Nephron (organoid): ENCODE results near the gene PDIA6.

ENCODE experiments used
- H3K27ac Mint-ChIP-seq, 3 experiments: 2 replicates each; pipeline ENCODE4 v1.8.0; 2020; ENCODE audit warnings: mixed read lengths in 3 of 3, mild to moderate bottlenecking in 2 of 3, moderate library complexity in 1 of 3
- H3K27me3 Mint-ChIP-seq: 2 replicates; pipeline ENCODE4 v1.8.0; 2021; ENCODE audit warnings: low read depth, mild to moderate bottlenecking, moderate library complexity, mixed read lengths
- H3K36me3 Mint-ChIP-seq: 2 replicates; pipeline ENCODE4 v1.8.0; 2020; ENCODE audit warnings: low read depth, mixed read lengths
- H3K4me1 Mint-ChIP-seq: 2 replicates; pipeline ENCODE4 v1.8.0; 2020; ENCODE audit warnings: mixed read lengths
- H3K4me3 Mint-ChIP-seq, 3 experiments: 2 replicates each; pipeline ENCODE4 v1.8.0; 2020; ENCODE audit warnings: mild to moderate bottlenecking in 3 of 3, mixed read lengths in 3 of 3, moderate library complexity in 2 of 3
- H3K9me3 Mint-ChIP-seq: 2 replicates; pipeline ENCODE4 v1.8.0; 2020; ENCODE audit warnings: mixed read lengths
- TF ChIP-seq, protein P1 (sequence below), 3 experiments: fragments of 200-600 bp; sonication (generic); IDR thresholded peaks; one replicate each; pipeline ENCODE4 v1.5.0; 2021; ENCODE audit warnings: antibody characterized with exemption in 3 of 3; ENCODE audit not compliant: unreplicated experiment in 3 of 3

The PDIA6 gene

GRCh38 chr2:10830641-10831399, 18.2 kb upstream of the PDIA6 start:
- no peak overlapping the region for H3K4me3 Mint-ChIP-seq
- H3K4me1 Mint-ChIP-seq: peaks cover 5% of the 10 kb centered on the region
- H3K36me3 Mint-ChIP-seq: no peaks in the 10 kb centered on the region
- TF ChIP-seq, protein P1, sequence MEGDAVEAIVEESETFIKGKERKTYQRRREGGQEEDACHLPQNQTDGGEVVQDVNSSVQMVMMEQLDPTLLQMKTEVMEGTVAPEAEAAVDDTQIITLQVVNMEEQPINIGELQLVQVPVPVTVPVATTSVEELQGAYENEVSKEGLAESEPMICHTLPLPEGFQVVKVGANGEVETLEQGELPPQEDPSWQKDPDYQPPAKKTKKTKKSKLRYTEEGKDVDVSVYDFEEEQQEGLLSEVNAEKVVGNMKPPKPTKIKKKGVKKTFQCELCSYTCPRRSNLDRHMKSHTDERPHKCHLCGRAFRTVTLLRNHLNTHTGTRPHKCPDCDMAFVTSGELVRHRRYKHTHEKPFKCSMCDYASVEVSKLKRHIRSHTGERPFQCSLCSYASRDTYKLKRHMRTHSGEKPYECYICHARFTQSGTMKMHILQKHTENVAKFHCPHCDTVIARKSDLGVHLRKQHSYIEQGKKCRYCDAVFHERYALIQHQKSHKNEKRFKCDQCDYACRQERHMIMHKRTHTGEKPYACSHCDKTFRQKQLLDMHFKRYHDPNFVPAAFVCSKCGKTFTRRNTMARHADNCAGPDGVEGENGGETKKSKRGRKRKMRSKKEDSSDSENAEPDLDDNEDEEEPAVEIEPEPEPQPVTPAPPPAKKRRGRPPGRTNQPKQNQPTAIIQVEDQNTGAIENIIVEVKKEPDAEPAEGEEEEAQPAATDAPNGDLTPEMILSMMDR (IDR thresholded peaks at IDR 0.05; ENCODE audit: unreplicated experiment in 3 of 3): no peak
- H3K27me3 Mint-ChIP-seq: peaks cover 27% of the 10 kb centered on the region
- no peak overlapping the region for H3K27ac Mint-ChIP-seq
- peaks cover 2% of the 10 kb centered on the region for H3K9me3 Mint-ChIP-seq

DNA sequence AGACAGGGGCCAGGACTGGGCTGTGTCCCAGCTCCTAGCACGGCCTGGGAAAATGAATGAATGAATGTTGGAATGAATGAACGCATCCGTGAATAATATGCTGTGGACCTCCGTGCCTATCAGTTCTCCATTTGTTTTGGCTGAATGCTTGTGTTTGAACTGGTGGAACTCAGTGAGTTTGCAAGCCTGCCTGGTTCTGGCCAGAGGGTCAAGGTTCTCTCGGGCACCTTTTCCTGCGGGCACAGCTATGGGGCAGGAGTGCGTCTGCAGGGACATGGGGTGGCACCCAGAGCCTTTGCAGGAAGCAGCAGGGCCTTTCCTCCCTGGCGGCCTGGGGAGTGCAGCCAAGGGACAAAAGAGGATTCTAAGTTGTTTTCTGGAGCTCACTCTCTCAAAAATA, 17.6 kb upstream of the PDIA6 start:
- Mint-ChIP-seq H3K27me3 (peaks cover 27% of the 10 kb centered on the region), H3K4me1 (peaks cover 5% of the 10 kb centered on the region), H3K4me3 (no peak overlapping the region), H3K9me3 (peaks cover 5% of the 10 kb centered on the region), H3K36me3 (no peaks in the 10 kb centered on the region), H3K27ac (no peak overlapping the region)
- TF ChIP-seq, protein P1 (IDR thresholded peaks at IDR 0.05; ENCODE audit: unreplicated experiment in 3 of 3): no peak

DNA sequence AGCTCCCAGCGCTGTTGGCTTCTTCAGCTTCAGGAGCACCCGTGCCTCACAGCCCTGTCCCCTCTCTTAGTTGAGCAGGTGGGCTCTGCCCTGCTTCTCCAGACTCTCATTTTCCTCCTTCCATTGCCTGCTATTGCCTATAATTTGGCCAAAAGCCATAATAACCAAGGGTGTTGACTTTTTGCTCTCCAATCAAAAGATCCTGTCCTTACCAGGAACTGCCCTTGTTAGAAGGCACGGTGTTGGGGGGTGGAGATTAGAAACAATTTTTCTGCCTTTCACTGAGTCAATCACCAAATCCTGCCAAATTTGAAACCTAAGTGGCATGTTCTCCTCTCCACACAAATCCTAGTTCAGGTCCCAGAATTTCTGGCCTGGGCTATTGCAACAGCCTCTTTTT, 16.7 kb upstream of the PDIA6 start:
- Mint-ChIP-seq H3K4me1 (peaks cover 5% of the 10 kb centered on the region), H3K4me3 (no peak overlapping the region)

DNA sequence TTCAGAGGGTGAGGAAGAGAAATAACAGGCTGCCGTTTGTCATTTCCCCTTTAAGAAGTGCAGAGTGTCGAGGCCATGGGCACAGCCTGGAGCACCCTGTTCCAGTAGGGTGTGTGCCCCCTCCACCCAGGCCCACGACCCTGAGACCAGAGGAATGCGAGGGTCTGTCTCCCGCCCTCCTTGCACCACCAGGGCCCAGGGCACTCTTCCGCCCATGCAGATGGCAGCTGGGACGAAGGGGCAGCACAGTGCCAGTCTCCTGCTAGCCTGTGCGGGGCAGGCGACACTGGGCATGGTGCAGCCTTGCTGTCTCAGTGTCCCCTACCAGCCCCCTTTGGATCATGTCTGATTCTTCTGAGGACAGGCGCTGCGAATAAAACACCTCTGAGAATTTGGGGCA, 15.8 kb upstream of the PDIA6 start:
- H3K27me3 Mint-ChIP-seq: peaks cover 25% of the 10 kb centered on the region
- H3K27ac Mint-ChIP-seq: no peak overlapping the region
- H3K4me3 Mint-ChIP-seq: no peak overlapping the region
- TF ChIP-seq, protein P1 (IDR thresholded peaks at IDR 0.05; ENCODE audit: unreplicated experiment in 3 of 3): no peak
- H3K4me1 Mint-ChIP-seq: peaks cover 5% of the 10 kb centered on the region
- H3K9me3 Mint-ChIP-seq: peaks cover 5% of the 10 kb centered on the region
- H3K36me3 Mint-ChIP-seq: no peaks in the 10 kb centered on the region

More for the DNA sequence above, 16.7 kb upstream of the PDIA6 start:
- Mint-ChIP-seq H3K36me3 (no peaks in the 10 kb centered on the region), H3K27me3 (peaks cover 27% of the 10 kb centered on the region), H3K27ac (no peak overlapping the region), H3K9me3 (peaks cover 5% of the 10 kb centered on the region)
- TF ChIP-seq, protein P1 (IDR thresholded peaks at IDR 0.05; ENCODE audit: unreplicated experiment in 3 of 3): no peak

- Mint-ChIP-seq H3K27ac (no peak overlapping the region), H3K9me3 (peaks cover 5% of the 10 kb centered on the region), H3K4me1 (no peaks in the 10 kb centered on the region), H3K36me3 (no peaks in the 10 kb centered on the region), H3K27me3 (peaks cover 17% of the 10 kb centered on the region), H3K4me3 (no peak overlapping the region)
- TF ChIP-seq, protein P1 (IDR thresholded peaks at IDR 0.05; ENCODE audit: unreplicated experiment in 3 of 3): no peak
These were observed 14.0 kb upstream of the PDIA6 start for GRCh38 chr2:10826625-10827024.

GRCh38 chr2:10826026-10826425, 13.4 kb upstream of the PDIA6 start:
- no peak overlapping the region for H3K4me3 Mint-ChIP-seq
- H3K4me1 Mint-ChIP-seq: no peaks in the 10 kb centered on the region
- H3K36me3 Mint-ChIP-seq: no peaks in the 10 kb centered on the region
- H3K27ac Mint-ChIP-seq: no peak overlapping the region
- peaks cover 5% of the 10 kb centered on the region for H3K9me3 Mint-ChIP-seq
- TF ChIP-seq, protein P1 (IDR thresholded peaks at IDR 0.05; ENCODE audit: unreplicated experiment in 3 of 3): no peak
- H3K27me3 Mint-ChIP-seq: peaks cover 11% of the 10 kb centered on the region
